H1 (cell line): ENCODE measurements around the gene CEP250.

Source experiments
- ATF2 ChIP-seq: IDR thresholded peaks from 2 replicates; pipeline ENCODE4 v1.6.1; 2012; ENCODE audit warnings: low read length, inconsistent platforms
- BCL11A ChIP-seq, 2 experiments: IDR thresholded peaks; one replicate each; pipeline ENCODE4 v1.6.1; 2011; ENCODE audit warnings: low read depth in 2 of 2, low read length in 2 of 2, mild to moderate bottlenecking in 2 of 2
- CTCF ChIP-seq, 3 experiments: IDR thresholded peaks; 1 replicate in 2 of 3; 2 replicates in 1 of 3; pipeline versions ENCODE4 v1.5.1 to v1.6.1; 2011; ENCODE audit warnings: low read length in 3 of 3, mild to moderate bottlenecking in 3 of 3, inconsistent platforms in 2 of 3, low read depth in 1 of 3, moderate library complexity in 1 of 3; ENCODE audit not compliant: insufficient read depth in 1 of 3; ENCODE audit errors: control extremely low read depth in 1 of 3
- EZH2 ChIP-seq: fragments of 200-600 bp; sonication (generic); IDR thresholded peaks from 2 replicates; pipeline ENCODE4 v1.7.1; 2012; ENCODE audit warnings: low read depth, mild to moderate bottlenecking, moderate library complexity, low read length, inconsistent platforms; ENCODE audit not compliant: severe bottlenecking
- HDAC2 ChIP-seq, 2 experiments: fragments of 300-600 bp in 1 of 2; sonication (generic) in 1 of 2; IDR thresholded peaks; 2 replicates each; pipeline ENCODE4 v1.6.1; 2011 to 2012; ENCODE audit warnings: low read depth in 2 of 2, low read length in 2 of 2, mild to moderate bottlenecking in 2 of 2, moderate library complexity in 2 of 2, borderline replicate concordance in 1 of 2, inconsistent platforms in 1 of 2
- USF2 ChIP-seq: IDR thresholded peaks from 2 replicates; pipeline ENCODE4 v1.6.1; 2011; ENCODE audit warnings: low read length, improper control_type of control experiment

- TF ChIP-seq BCL11A (IDR thresholded peaks at IDR 0.05; ENCODE audit: low read depth in 2 of 2, low read length in 2 of 2), result no peak
- no peak for TF ChIP-seq CTCF (IDR thresholded peaks at IDR 0.05; ENCODE audit: control extremely low read depth in 1 of 3, insufficient read depth in 1 of 3, low read depth in 1 of 3, low read length in 3 of 3)
- no peak for TF ChIP-seq ATF2
- TF ChIP-seq USF2, result no peak
- TF ChIP-seq EZH2, result no peak
- TF ChIP-seq HDAC2 (IDR thresholded peaks at IDR 0.05; ENCODE audit: borderline replicate concordance in 1 of 2, low read depth in 2 of 2, low read length in 2 of 2), result no peak
Measured at GRCh38 chr20:35555951-35556645, 100.7 kb downstream of the CEP250 start.
